SJSA1 (cell line): ENCODE results near the gene PSMB3. TPM values are rescaled to one million over a fixed set of nuclear protein-coding genes. Genes with fewer than 3 reads are reported as not detected.
A peak's percentile ranks its signal among the peaks of the same experiment; 100 is the strongest.

ENCODE experiments used
- DNase-seq, 2 experiments: peaks; one replicate each; pipeline ENCODE4 v3.0.0-alpha.2; 2015 to 2020; ENCODE audit warnings: low spot score in 2 of 2, low read depth in 1 of 2
- H3K27ac ChIP-seq: fragments of 250-450 bp; sonication (Bioruptor Pico); 2 replicates; pipeline ENCODE4 v1.5.1; 2020; ENCODE audit warnings: mild to moderate bottlenecking, moderate library complexity
- H3K27me3 ChIP-seq: fragments of 250-450 bp; sonication (Bioruptor Pico); replicated peaks from 2 replicates; pipeline ENCODE4 v1.5.1; 2020; ENCODE audit warnings: mild to moderate bottlenecking, moderate library complexity
- H3K36me3 ChIP-seq: fragments of 250-450 bp; sonication (Bioruptor Pico); 2 replicates; pipeline ENCODE4 v1.5.1; 2020; ENCODE audit warnings: mild to moderate bottlenecking
- H3K4me1 ChIP-seq: fragments of 250-450 bp; sonication (Bioruptor Pico); replicated peaks from 2 replicates; pipeline ENCODE4 v1.6.1; 2021; ENCODE audit warnings: mild to moderate bottlenecking
- H3K4me3 ChIP-seq: fragments of 250-450 bp; sonication (Bioruptor Pico); 2 replicates; pipeline ENCODE4 v1.5.1; 2020; ENCODE audit warnings: mild to moderate bottlenecking
- H3K9me3 ChIP-seq: fragments of 250-450 bp; sonication (Bioruptor Pico); replicated peaks from 2 replicates; pipeline ENCODE4 v1.5.1; 2020; ENCODE audit warnings: mild to moderate bottlenecking
- total RNA-seq: library from RNA; depleted of rRNA; stranded (reverse); fragments of >200 nt; shearing (Covaris generic); gene quantifications from 2 replicates; pipeline ENCODE4 v1.2.3, GENCODE V29; 2014; rRNA removed

PSMB3 gene
- total RNA-seq, 1 experiment from 2014 or later, result 297 TPM

- DNase-seq, result no peak
Measured at GRCh38 chr17:38797158-38797490, 44.6 kb downstream of the PSMB3 start.

GRCh38 chr17:38797828-38798227, 45.3 kb downstream of the PSMB3 start:
- no peaks in the 10 kb centered on the region for H3K9me3 ChIP-seq
- no peaks in the 10 kb centered on the region for H3K27me3 ChIP-seq
- H3K4me1 ChIP-seq, result peaks cover 16% of the 10 kb centered on the region
- peak overlapping the region; percentile 91 for H3K4me3 ChIP-seq
- H3K27ac ChIP-seq, result no peak overlapping the region
- H3K36me3 ChIP-seq, result peaks cover 62% of the 10 kb centered on the region
- DNase-seq, result no peak

More at GRCh38 chr17:38797158-38797490, 44.6 kb downstream of the PSMB3 start:
- H3K9me3 ChIP-seq, result no peaks in the 10 kb centered on the region
- peaks cover 16% of the 10 kb centered on the region for H3K4me1 ChIP-seq
- peaks cover 62% of the 10 kb centered on the region for H3K36me3 ChIP-seq
- H3K4me3 ChIP-seq, result no peak overlapping the region
- no peak overlapping the region for H3K27ac ChIP-seq
- H3K27me3 ChIP-seq, result no peaks in the 10 kb centered on the region

- peak; percentile 57 to 66 for DNase-seq
- Histone ChIP-seq H3K36me3 (peaks cover 66% of the 10 kb centered on the region), H3K9me3 (no peaks in the 10 kb centered on the region), H3K4me3 (peak overlapping the region; percentile 91), H3K4me1 (peaks cover 16% of the 10 kb centered on the region), H3K27me3 (no peaks in the 10 kb centered on the region), H3K27ac (peak overlapping the region; percentile 37)
Measured at GRCh38 chr17:38798614-38799500, 46.3 kb downstream of the PSMB3 start.

GRCh38 chr17:38799501-38800236, 47.1 kb downstream of the PSMB3 start, which contains the start of gene PIP4K2B:
Gene PIP4K2B (minus strand): TSS chr17:38799556. CDS start chr17:38799424, 132 bp downstream.
- Histone ChIP-seq H3K27me3 (no peaks in the 10 kb centered on the region), H3K36me3 (peaks cover 72% of the 10 kb centered on the region), H3K27ac (peak within 1 kb of the TSS; percentile 100), H3K4me1 (peaks cover 16% of the 10 kb centered on the region), H3K9me3 (no peaks in the 10 kb centered on the region), H3K4me3 (peak within 1 kb of the TSS; percentile 91)
- DNase-seq, result peak; percentile 98 to 99

GRCh38 chr17:38800237-38800760, 47.8 kb downstream of the PSMB3 start:
- no peaks in the 10 kb centered on the region for H3K9me3 ChIP-seq
- H3K27ac ChIP-seq, result no peak overlapping the region
- H3K27me3 ChIP-seq, result no peaks in the 10 kb centered on the region
- H3K4me3 ChIP-seq, result peak overlapping the region; percentile 91
- peaks cover 75% of the 10 kb centered on the region for H3K36me3 ChIP-seq
- H3K4me1 ChIP-seq, result peaks cover 16% of the 10 kb centered on the region
- no peak for DNase-seq

- H3K36me3 ChIP-seq, result peaks cover 75% of the 10 kb centered on the region
Measured at GRCh38 chr17:38809828-38810227, 57.3 kb downstream of the PSMB3 start.

More at GRCh38 chr17:38809828-38810227, 57.3 kb downstream of the PSMB3 start:
- Histone ChIP-seq H3K27ac (no peak overlapping the region), H3K9me3 (no peaks in the 10 kb centered on the region), H3K4me1 (no peaks in the 10 kb centered on the region), H3K4me3 (no peak overlapping the region), H3K27me3 (no peaks in the 10 kb centered on the region)
- DNase-seq, result no peak

Other genes starting within 250 kb of the PSMB3 start
- not detected in 2 replicates for gene SRCIN1, start 146.8 kb upstream of the PSMB3 start, total RNA-seq
- 0.09 and 0.29 TPM in 2 replicates for gene EPOP, start 77.8 kb upstream of the PSMB3 start, total RNA-seq
- 8.6 and 11.7 TPM in 2 replicates for gene MLLT6, start 47.5 kb upstream of the PSMB3 start, total RNA-seq
- gene CISD3, start 22.4 kb upstream of the PSMB3 start, total RNA-seq, result 2.2 and 6.1 TPM in 2 replicates
- 3.6 and 4.2 TPM in 2 replicates for gene PCGF2, start 4.4 kb upstream of the PSMB3 start, total RNA-seq
- 37.0 and 47.9 TPM in 2 replicates for gene PIP4K2B, start 46.8 kb downstream of the PSMB3 start, total RNA-seq
- gene CWC25, start 72.6 kb downstream of the PSMB3 start, total RNA-seq, result 6.6 and 11.3 TPM in 2 replicates
- 817 and 952 TPM in 2 replicates for gene RPL23, start 101.0 kb downstream of the PSMB3 start, total RNA-seq
- gene LASP1, start 117.3 kb downstream of the PSMB3 start, total RNA-seq, result 146 and 174 TPM in 2 replicates
- gene FBXO47, start 214.7 kb downstream of the PSMB3 start, total RNA-seq, result not detected in 2 replicates